Measurements from ENCODE around the gene C9orf43.
"Not testable (repeated sequence)": the region's sequence is repeated elsewhere in the genome, so short reads cannot be mapped to it uniquely, and the experiment has no call there.

The C9orf43 gene

GRCh38 chr9:113436728-113437515, 26.4 kb downstream of the C9orf43 start:
- H3K4me3 ChIP-seq (replicated peaks in 1 of 2; ENCODE audit: low read depth in 2 of 2, low read length in 2 of 2): no peak overlapping the region
- TF ChIP-seq CTCF (IDR thresholded peaks at IDR 0.05; ENCODE audit: low read depth, low read length): no peak
- DNase-seq (ENCODE audit: low read depth in 2 of 2): peak in 1 of 2 donors; percentile 15

GRCh38 chr9:113437716-113438115, 27.2 kb downstream of the C9orf43 start:
- DNase-seq (ENCODE audit: low read depth in 2 of 2); H3K4me3 ChIP-seq (replicated peaks in 1 of 2; ENCODE audit: low read depth in 2 of 2, low read length in 2 of 2): not testable (repeated sequence)

GRCh38 chr9:113444736-113445135, 34.2 kb downstream of the C9orf43 start:
- no peak for TF ChIP-seq CTCF (IDR thresholded peaks at IDR 0.05; ENCODE audit: low read depth, low read length)
- no peak for DNase-seq (ENCODE audit: low read depth in 2 of 2)
- no peak overlapping the region for H3K4me3 ChIP-seq (replicated peaks in 1 of 2; ENCODE audit: low read depth in 2 of 2, low read length in 2 of 2)

- DNase-seq (ENCODE audit: low read depth in 2 of 2): peak; percentile 71 to 73
- TF ChIP-seq CTCF (IDR thresholded peaks at IDR 0.05; ENCODE audit: low read depth, low read length): peak; percentile 34
- no peak overlapping the region for H3K4me3 ChIP-seq (replicated peaks in 1 of 2; ENCODE audit: low read depth in 2 of 2, low read length in 2 of 2)
Observed at GRCh38 chr9:113446323-113446740, 35.8 kb downstream of the C9orf43 start.

GRCh38 chr9:113449376-113449775, 38.8 kb downstream of the C9orf43 start:
- H3K4me3 ChIP-seq (replicated peaks in 1 of 2; ENCODE audit: low read depth in 2 of 2, low read length in 2 of 2): no peak overlapping the region
- no peak for TF ChIP-seq CTCF (IDR thresholded peaks at IDR 0.05; ENCODE audit: low read depth, low read length)
- no peak for DNase-seq (ENCODE audit: low read depth in 2 of 2)

- TF ChIP-seq CTCF (IDR thresholded peaks at IDR 0.05; ENCODE audit: low read depth, low read length): no peak
- H3K4me3 ChIP-seq (replicated peaks in 1 of 2; ENCODE audit: low read depth in 2 of 2, low read length in 2 of 2): no peak overlapping the region
- no peak for DNase-seq (ENCODE audit: low read depth in 2 of 2)
Observed at GRCh38 chr9:113452113-113452605, 41.6 kb downstream of the C9orf43 start.

GRCh38 chr9:113454914-113455761, 44.6 kb downstream of the C9orf43 start:
- DNase-seq (ENCODE audit: low read depth in 2 of 2): peak; percentile 83 to 94
- H3K4me3 ChIP-seq (replicated peaks in 1 of 2; ENCODE audit: low read depth in 2 of 2, low read length in 2 of 2): no peak overlapping the region
- TF ChIP-seq CTCF (IDR thresholded peaks at IDR 0.05; ENCODE audit: low read depth, low read length): no peak

All from cardiac fibroblast (primary cell).